ENCODE data around the gene SVIP.

SVIP gene

GRCh38 chr11:22829231-22830081 is at the start of gene SVIP:
Gene SVIP, minus strand, starts transcription at chr11:22829801. Its CDS starts 53 bp downstream, at chr11:22829748.
- peak; percentile 88 for DNase-seq (ENCODE audit: low read depth)

GRCh38 chr11:22878604-22879003 is 49.0 kb upstream of the SVIP start:
- DNase-seq (ENCODE audit: low read depth), result no peak

- no peak for DNase-seq (ENCODE audit: low read depth)
Measured at GRCh38 chr11:22878039-22878438, 48.4 kb upstream of the SVIP start.

GRCh38 chr11:22875869-22876473 is 46.4 kb upstream of the SVIP start:
- peak; percentile 51 for DNase-seq (ENCODE audit: low read depth)

GRCh38 chr11:22869325-22869724 is 39.7 kb upstream of the SVIP start:
- DNase-seq (ENCODE audit: low read depth), result no peak

- no peak for DNase-seq (ENCODE audit: low read depth)
Measured at GRCh38 chr11:22860241-22860640, 30.6 kb upstream of the SVIP start, which contains the start of gene CCDC179. Gene CCDC179, minus strand, starts transcription at chr11:22860474. Its CDS starts 53 bp downstream, at chr11:22860421.

GRCh38 chr11:22859756-22860155 is 30.2 kb upstream of the SVIP start:
- DNase-seq (ENCODE audit: low read depth), result no peak

GRCh38 chr11:22851477-22851876 is 21.9 kb upstream of the SVIP start:
- no peak for DNase-seq (ENCODE audit: low read depth)

- no peak for DNase-seq (ENCODE audit: low read depth)
Measured at GRCh38 chr11:22846726-22847125, 17.1 kb upstream of the SVIP start.

GRCh38 chr11:22832315-22833015 is 2.9 kb upstream of the SVIP start:
- no peak for DNase-seq (ENCODE audit: low read depth)

GRCh38 chr11:22830082-22830414 is 447 bp upstream of the SVIP start:
- no peak for DNase-seq (ENCODE audit: low read depth)

- no peak for DNase-seq (ENCODE audit: low read depth)
Measured at GRCh38 chr11:22828373-22828772, 1.2 kb downstream of the SVIP start.

- DNase-seq (ENCODE audit: low read depth), result no peak
Measured at GRCh38 chr11:22822203-22822602, 7.4 kb downstream of the SVIP start.

GRCh38 chr11:22809893-22810292 is 19.7 kb downstream of the SVIP start:
- no peak for DNase-seq (ENCODE audit: low read depth)

GRCh38 chr11:22808571-22809197 is 20.9 kb downstream of the SVIP start:
- DNase-seq (ENCODE audit: low read depth), result no peak

- DNase-seq (ENCODE audit: low read depth), result no peak
Measured at GRCh38 chr11:22807855-22808570, 21.6 kb downstream of the SVIP start.

GRCh38 chr11:22807391-22807790 is 22.2 kb downstream of the SVIP start:
- no peak for DNase-seq (ENCODE audit: low read depth)

- DNase-seq (ENCODE audit: low read depth), result no peak
Measured at GRCh38 chr11:22802861-22803260, 26.7 kb downstream of the SVIP start.

GRCh38 chr11:22800482-22800881 is 29.1 kb downstream of the SVIP start:
- no peak for DNase-seq (ENCODE audit: low read depth)

- no peak for DNase-seq (ENCODE audit: low read depth)
Measured at GRCh38 chr11:22798901-22799300, 30.7 kb downstream of the SVIP start.

GRCh38 chr11:22797047-22797446 is 32.6 kb downstream of the SVIP start:
- no peak for DNase-seq (ENCODE audit: low read depth)

- no peak for DNase-seq (ENCODE audit: low read depth)
Measured at GRCh38 chr11:22795914-22796313, 33.7 kb downstream of the SVIP start.

Measured in activated T-cell treated with anti-CD3 and anti-CD28 coated beads for 24 hours (primary cell).